HepG2 (cell line): Measurements from ENCODE around the gene ALDH9A1. TPM values are rescaled to one million over a fixed set of nuclear protein-coding genes. Genes with fewer than 3 reads are reported as not detected.

Experiments
- ATAC-seq: fragments of 200-7000 bp; cut with Tn5 transposase; 3 replicates; pipeline ENCODE4 v1.9.1; 2020; ENCODE audit warnings: mild to moderate bottlenecking, moderate library complexity
- BruUV-seq: library from RNA; stranded (reverse); fragments of 400-500 nt; replicated peaks from 2 replicates; lab custom pipeline; 2021; lab: Mats Ljungman, UMichigan
- CTCF ChIA-PET: fragments of 300-600 bp; formaldehyde crosslinking; extraction: SDS; loops from one replicate; lab custom pipeline; 2021; ENCODE audit warnings: low total read pairs, inconsistent platforms, low intra/inter-chr PET ratio; lab: Yijun Ruan, JAX
- POLR2A ChIA-PET: fragments of 350-600 bp; sonication (Branson Sonifier 250); formaldehyde crosslinking; loops from one replicate; lab custom pipeline; 2020; ENCODE audit warnings: antibody characterized with exemption, inconsistent platforms; lab: Yijun Ruan, JAX
- DNase-seq: peaks from one replicate; pipeline ENCODE4 v3.0.0-alpha.2; 2015; ENCODE audit warnings: low spot score
- FAIRE-seq: peaks from 3 replicates; lab custom pipeline; 2011; peaks lifted over from hg19 to GRCh38; lab: Jason Lieb, UNC
- H2AFZ ChIP-seq: one replicate; pipeline ENCODE4 v1.6.1; 2011; ENCODE audit warnings: low read length, inconsistent platforms
- H3K27ac ChIP-seq: fragments of 300-600 bp; 3 replicates; pipeline ENCODE4 v1.8.0; 2011; ENCODE audit warnings: mixed run types, mild to moderate bottlenecking, mixed read lengths, low read length, inconsistent platforms; ENCODE audit not compliant: insufficient read depth; ENCODE audit errors: extremely low read length
- H3K27me3 ChIP-seq, 2 experiments: fragments of 200-600 bp in 1 of 2; 2 replicates in 1 of 2; 3 replicates in 1 of 2; pipeline versions ENCODE4 v1.6.0 to v1.8.0; 2011; ENCODE audit warnings: low read length in 2 of 2, mild to moderate bottlenecking in 2 of 2, moderate library complexity in 2 of 2, inconsistent platforms in 1 of 2; ENCODE audit not compliant: insufficient read depth in 2 of 2, control insufficient read depth in 1 of 2
- H3K36me3 ChIP-seq, 2 experiments: fragments of 200-600 bp in 1 of 2; replicated peaks in 1 of 2; 2 replicates in 1 of 2; 3 replicates in 1 of 2; pipeline versions ENCODE4 v1.5.1 to v1.8.0; 2011; ENCODE audit warnings: low read length in 2 of 2, inconsistent platforms in 1 of 2; ENCODE audit not compliant: insufficient read depth in 2 of 2, control insufficient read depth in 1 of 2
- H3K4me1 ChIP-seq: 2 replicates; pipeline ENCODE4 v1.5.1; 2012; ENCODE audit warnings: low read length, inconsistent platforms; ENCODE audit not compliant: insufficient read depth
- H3K4me2 ChIP-seq: 2 replicates; pipeline ENCODE4 v1.6.0; 2011; ENCODE audit warnings: low read depth, low read length, inconsistent platforms
- H3K4me3 ChIP-seq, 3 experiments: fragments of 200-600 bp in 1 of 3; sonication (generic), shearing (Covaris generic) in 1 of 3; replicated peaks in 1 of 3; 2 replicates each; pipeline ENCODE4 v1.5.1; 2011 to 2016; ENCODE audit warnings: low read length in 3 of 3, inconsistent platforms in 2 of 3, low read depth in 2 of 3, mild to moderate bottlenecking in 2 of 3, control low read depth in 1 of 3, mixed read lengths in 1 of 3; ENCODE audit not compliant: insufficient read depth in 1 of 3
- H3K79me2 ChIP-seq: one replicate; pipeline ENCODE4 v1.6.1; 2011; ENCODE audit warnings: low read length, inconsistent platforms; ENCODE audit not compliant: insufficient read depth
- H3K9ac ChIP-seq: 2 replicates; pipeline ENCODE4 v1.6.0; 2011; ENCODE audit warnings: mild to moderate bottlenecking, low read depth, low read length, inconsistent platforms; ENCODE audit not compliant: insufficient read depth
- H3K9me3 ChIP-seq: 2 replicates; pipeline ENCODE4 v1.5.1; 2012; ENCODE audit warnings: mild to moderate bottlenecking, low read length
- H4K20me1 ChIP-seq: 2 replicates; pipeline ENCODE4 v1.6.0; 2011; ENCODE audit warnings: inconsistent platforms, mild to moderate bottlenecking, low read length, moderate library complexity; ENCODE audit not compliant: insufficient read depth
- JARID2 ChIP-seq: sonication (generic); formaldehyde crosslinking; IDR thresholded peaks from 2 replicates; pipeline ENCODE4 v1.8.1; 2023; ENCODE audit warnings: missing genetic modification reagents, inconsistent platforms; ENCODE audit not compliant: insufficient replicate concordance
- MAFG ChIP-seq: sonication (generic); formaldehyde crosslinking; IDR thresholded peaks from 2 replicates; pipeline ENCODE4 v1.5.1; 2020; ENCODE audit warnings: mild to moderate bottlenecking, missing genetic modification reagents
- NAIF1 ChIP-seq: sonication (generic); formaldehyde crosslinking; IDR thresholded peaks from 2 replicates; pipeline ENCODE4 v1.5.0; 2020; ENCODE audit warnings: mild to moderate bottlenecking, missing genetic modification reagents, borderline replicate concordance
- RBM39 ChIP-seq: fragments of 200-400 bp; formaldehyde crosslinking; IDR thresholded peaks from one replicate; pipeline ENCODE4 v1.6.1; 2018; ENCODE audit warnings: antibody characterized with exemption, mild to moderate bottlenecking, low read depth, low read length; ENCODE audit not compliant: poor library complexity, severe bottlenecking
- REL ChIP-seq: sonication (generic); formaldehyde crosslinking; conservative IDR thresholded peaks from 2 replicates; pipeline ENCODE4 v1.8.0; 2022; ENCODE audit warnings: mild to moderate bottlenecking, missing genetic modification reagents, moderate library complexity
- SMARCE1 ChIP-seq: fragments of 450-650 bp; IDR thresholded peaks from 2 replicates; pipeline ENCODE4 v1.6.1; 2017; ENCODE audit warnings: borderline replicate concordance
- TEAD3 ChIP-seq: optimal IDR thresholded peaks from 2 replicates; pipeline ENCODE3; 2016; ENCODE audit warnings: borderline replicate concordance
- ZNF260 ChIP-seq: sonication (generic); formaldehyde crosslinking; IDR thresholded peaks from 2 replicates; pipeline ENCODE4 v1.4.0; 2020; ENCODE audit warnings: missing genetic modification reagents, low read depth, mild to moderate bottlenecking, borderline replicate concordance
- ZNF382 ChIP-seq: sonication (generic); formaldehyde crosslinking; IDR thresholded peaks from 2 replicates; pipeline ENCODE4 v1.5.0; 2020; ENCODE audit warnings: missing genetic modification reagents, mild to moderate bottlenecking, borderline replicate concordance
- ZNF550 ChIP-seq: sonication (generic); formaldehyde crosslinking; IDR thresholded peaks from 2 replicates; pipeline ENCODE4 v1.4.0; 2020; ENCODE audit warnings: mild to moderate bottlenecking, missing genetic modification reagents, borderline replicate concordance
- ZSCAN29 ChIP-seq: sonication (generic); formaldehyde crosslinking; conservative IDR thresholded peaks from 2 replicates; pipeline ENCODE4 v1.4.0; 2020; ENCODE audit warnings: mild to moderate bottlenecking, missing genetic modification reagents
- WGBS: methylation state at CpG from one replicate; pipeline ENCODE4 v1.1.6; 2017; ENCODE audit warnings: low lambda C conversion rate; 5-methylcytosine and 5-hydroxymethylcytosine counted together
- in situ Hi-C: cut with HindIII; loops from 2 replicates; pipeline ENCODE4 v1.10.0; 2017; ENCODE audit warnings: low pct_unique_long_range_greater_than_20kb; ENCODE audit not compliant: extremely low pct_ligation_motif_present
- intact Hi-C: fragments of 100-400 bp; cut with micrococcal nuclease; formaldehyde crosslinking; loops from one replicate; pipeline ENCODE4 v1.10.0; 2022; ENCODE audit not compliant: unreplicated experiment
- polyA plus RNA-seq, 8 experiments: library from polyadenylated mRNA; depleted of rRNA in 3 of 8; stranded (reverse) in 7 of 8; unstranded in 1 of 8; fragments of >200 nt; fragmentation: Illumina TruSeq in 4 of 8; extraction: Trizol in 4 of 8; gene quantifications; 2 replicates each; pipeline versions ENCODE4 v1.2.1 to v1.2.3, GENCODE V29; 2011 to 2016; ENCODE audit warnings: low read depth in 4 of 8, missing spikeins in 1 of 8, mixed read lengths in 1 of 8; ENCODE audit not compliant: insufficient read depth in 1 of 8
- total RNA-seq, 5 experiments: library from RNA; depleted of rRNA; stranded (reverse); fragments of >200 nt; fragmentation: Illumina TruSeq; extraction: Trizol; gene quantifications; 2 replicates each; pipeline ENCODE4 v1.2.3, GENCODE V29; 2016; ENCODE audit warnings: low read depth in 1 of 5
- TF ChIP-seq, protein P1 (sequence below): sonication (generic); formaldehyde crosslinking; IDR thresholded peaks from 2 replicates; pipeline ENCODE4 v1.5.0; 2020; ENCODE audit warnings: missing genetic modification reagents
- TF ChIP-seq, protein P2 (sequence below): sonication (generic); formaldehyde crosslinking; IDR thresholded peaks from 2 replicates; pipeline ENCODE4 v1.4.0; 2020; ENCODE audit warnings: mild to moderate bottlenecking, low read depth, missing genetic modification reagents
- TF ChIP-seq, protein P3 (sequence below): IDR thresholded peaks from 2 replicates; pipeline ENCODE4 v1.6.1; 2016; ENCODE audit warnings: missing compliant biosample characterization, missing genetic modification reagents, borderline replicate concordance

Gene ALDH9A1
- total and polyA plus RNA-seq, 2 of the 13 experiments (the other 11 are each of a cell fraction or from before 2014, with no cell fraction given), result 27.5 to 38.5 TPM

DNA sequence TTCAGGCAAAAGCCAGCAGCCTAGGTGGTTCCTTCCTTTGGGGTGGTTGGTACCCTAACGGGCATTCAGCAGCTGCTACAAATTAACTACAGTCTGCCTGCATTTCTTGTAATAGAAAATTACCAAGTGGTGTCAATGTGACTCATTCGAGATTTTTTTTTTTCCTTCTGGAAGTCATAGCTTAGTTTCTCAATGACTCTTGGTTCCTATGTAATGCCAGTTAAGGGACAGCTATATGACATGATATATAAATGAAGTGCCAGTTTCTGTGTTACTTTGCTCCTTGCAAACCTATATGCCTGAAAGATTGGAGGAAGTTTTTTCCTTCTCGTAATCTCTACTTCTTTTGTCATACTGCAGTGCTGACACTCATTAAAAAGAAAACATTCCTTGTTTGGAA, 64.7 kb downstream of the ALDH9A1 start:
- Histone ChIP-seq H2AFZ (no peak overlapping the region), H3K36me3 (no peaks in the 10 kb centered on the region)
- no peak for FAIRE-seq
- POLR2A ChIA-PET, result no interaction called here
- TF ChIP-seq JARID2 (no peak), SMARCE1 (no peak), TEAD3 (CRISPR knock-in tag) (no peak), ZSCAN29 (CRISPR knock-in tag) (no peak), RBM39 (no peak), ZNF550 (no peak), REL (CRISPR knock-in tag) (no peak), ZNF260 (CRISPR knock-in tag) (no peak), ZNF382 (CRISPR knock-in tag) (no peak), MAFG (CRISPR knock-in tag) (no peak), NAIF1 (CRISPR knock-in tag) (no peak)
- TF ChIP-seq, protein P1, sequence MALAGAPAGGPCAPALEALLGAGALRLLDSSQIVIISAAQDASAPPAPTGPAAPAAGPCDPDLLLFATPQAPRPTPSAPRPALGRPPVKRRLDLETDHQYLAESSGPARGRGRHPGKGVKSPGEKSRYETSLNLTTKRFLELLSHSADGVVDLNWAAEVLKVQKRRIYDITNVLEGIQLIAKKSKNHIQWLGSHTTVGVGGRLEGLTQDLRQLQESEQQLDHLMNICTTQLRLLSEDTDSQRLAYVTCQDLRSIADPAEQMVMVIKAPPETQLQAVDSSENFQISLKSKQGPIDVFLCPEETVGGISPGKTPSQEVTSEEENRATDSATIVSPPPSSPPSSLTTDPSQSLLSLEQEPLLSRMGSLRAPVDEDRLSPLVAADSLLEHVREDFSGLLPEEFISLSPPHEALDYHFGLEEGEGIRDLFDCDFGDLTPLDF (CRISPR knock-in tag), result no peak
- TF ChIP-seq, protein P2, sequence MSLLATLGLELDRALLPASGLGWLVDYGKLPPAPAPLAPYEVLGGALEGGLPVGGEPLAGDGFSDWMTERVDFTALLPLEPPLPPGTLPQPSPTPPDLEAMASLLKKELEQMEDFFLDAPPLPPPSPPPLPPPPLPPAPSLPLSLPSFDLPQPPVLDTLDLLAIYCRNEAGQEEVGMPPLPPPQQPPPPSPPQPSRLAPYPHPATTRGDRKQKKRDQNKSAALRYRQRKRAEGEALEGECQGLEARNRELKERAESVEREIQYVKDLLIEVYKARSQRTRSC (CRISPR knock-in tag), result no peak
- TF ChIP-seq, protein P3, sequence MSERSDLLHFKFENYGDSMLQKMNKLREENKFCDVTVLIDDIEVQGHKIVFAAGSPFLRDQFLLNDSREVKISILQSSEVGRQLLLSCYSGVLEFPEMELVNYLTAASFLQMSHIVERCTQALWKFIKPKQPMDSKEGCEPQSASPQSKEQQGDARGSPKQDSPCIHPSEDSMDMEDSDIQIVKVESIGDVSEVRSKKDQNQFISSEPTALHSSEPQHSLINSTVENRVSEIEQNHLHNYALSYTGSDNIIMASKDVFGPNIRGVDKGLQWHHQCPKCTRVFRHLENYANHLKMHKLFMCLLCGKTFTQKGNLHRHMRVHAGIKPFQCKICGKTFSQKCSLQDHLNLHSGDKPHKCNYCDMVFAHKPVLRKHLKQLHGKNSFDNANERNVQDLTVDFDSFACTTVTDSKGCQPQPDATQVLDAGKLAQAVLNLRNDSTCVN (CRISPR knock-in tag), result no peak
- TF ChIP-seq, all 625 proteins: peak for 0
- no peak overlapping the region for H3K9ac ChIP-seq
- H3K27ac ChIP-seq, result no peak overlapping the region
- intact Hi-C loops (no loop called here), in situ Hi-C loops (no loop called here)
- ATAC-seq, result no peak
- H4K20me1 ChIP-seq, result no peaks in the 10 kb centered on the region
- H3K4me1 ChIP-seq, result peaks cover 48% of the 10 kb centered on the region
- DNase-seq, result no peak
- WGBS, result 92% methylated on average over 3 of the region's 3 CpGs
- H3K9me3 ChIP-seq, result no peaks in the 10 kb centered on the region
- CTCF ChIA-PET, result no interaction called here
- peaks cover 0 to 4% of the 10 kb centered on the region in 2 experiments; a peak in 1 of 5 replicates for H3K27me3 ChIP-seq
- no peak overlapping the region for H3K4me2 ChIP-seq
- no peak overlapping the region for H3K4me3 ChIP-seq
- no peaks in the 10 kb centered on the region for H3K79me2 ChIP-seq
- BruUV-seq, result no TSS peak
